Measurements from ENCODE around the gene SENP1. TPM values are rescaled to one million over a fixed set of nuclear protein-coding genes. Genes with fewer than 3 reads are reported as not detected.

The SENP1 gene
- total and polyA plus RNA-seq, 12 donors = 2.1 to 10.7 (median 8.5) TPM

GRCh38 chr12:48031135-48031960 is 74.5 kb downstream of the SENP1 start:
- H3K9me3 ChIP-seq = no peaks in the 10 kb centered on the region
- H3K27ac ChIP-seq = no peak overlapping the region
- WGBS, 2 donors = 92 to 93% methylated on average over 12 of the region's 12 CpGs
- ATAC-seq (no peak), DNase-seq (no peak)
- H3K27me3 ChIP-seq = peaks cover 0 to 10% (median 0%) of the 10 kb centered on the region in 7 donors
- no peaks in the 10 kb centered on the region for H3K36me3 ChIP-seq
- TF ChIP-seq, protein P1, sequence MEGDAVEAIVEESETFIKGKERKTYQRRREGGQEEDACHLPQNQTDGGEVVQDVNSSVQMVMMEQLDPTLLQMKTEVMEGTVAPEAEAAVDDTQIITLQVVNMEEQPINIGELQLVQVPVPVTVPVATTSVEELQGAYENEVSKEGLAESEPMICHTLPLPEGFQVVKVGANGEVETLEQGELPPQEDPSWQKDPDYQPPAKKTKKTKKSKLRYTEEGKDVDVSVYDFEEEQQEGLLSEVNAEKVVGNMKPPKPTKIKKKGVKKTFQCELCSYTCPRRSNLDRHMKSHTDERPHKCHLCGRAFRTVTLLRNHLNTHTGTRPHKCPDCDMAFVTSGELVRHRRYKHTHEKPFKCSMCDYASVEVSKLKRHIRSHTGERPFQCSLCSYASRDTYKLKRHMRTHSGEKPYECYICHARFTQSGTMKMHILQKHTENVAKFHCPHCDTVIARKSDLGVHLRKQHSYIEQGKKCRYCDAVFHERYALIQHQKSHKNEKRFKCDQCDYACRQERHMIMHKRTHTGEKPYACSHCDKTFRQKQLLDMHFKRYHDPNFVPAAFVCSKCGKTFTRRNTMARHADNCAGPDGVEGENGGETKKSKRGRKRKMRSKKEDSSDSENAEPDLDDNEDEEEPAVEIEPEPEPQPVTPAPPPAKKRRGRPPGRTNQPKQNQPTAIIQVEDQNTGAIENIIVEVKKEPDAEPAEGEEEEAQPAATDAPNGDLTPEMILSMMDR (IDR thresholded peaks at IDR 0.05) = no peak
- intact Hi-C loops (cut with DNase I) = no loop called here
- H3K4me3 ChIP-seq = no peak overlapping the region
- peaks cover 0 to 5% (median 0%) of the 10 kb centered on the region in 9 donors for H3K4me1 ChIP-seq

DNA sequence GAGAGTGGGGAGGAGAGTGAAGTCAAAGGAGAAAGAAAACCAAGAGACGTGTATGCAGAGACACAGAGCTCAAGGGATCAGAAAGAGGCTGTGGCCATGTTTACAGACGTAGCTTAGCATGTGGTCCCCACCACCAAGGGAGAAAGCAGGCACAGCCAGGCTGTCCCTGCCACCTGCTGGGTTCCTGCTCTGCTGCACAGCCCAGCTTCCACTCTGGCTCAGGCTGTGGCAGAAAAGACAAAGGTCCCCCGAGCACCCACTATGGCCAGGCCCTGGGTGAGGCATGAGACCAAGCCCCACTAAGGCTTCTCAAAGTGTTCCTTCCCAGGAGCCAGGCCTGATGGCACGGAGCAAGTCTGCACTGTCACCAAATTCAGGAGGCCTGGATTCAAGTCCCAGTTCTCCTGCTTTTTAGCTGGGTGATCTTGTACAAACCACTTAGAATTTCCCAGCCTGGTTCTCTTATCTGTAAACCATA is 75.7 kb downstream of the SENP1 start:
- 71 to 76% methylated on average over 4 of the region's 4 CpGs for WGBS, 2 donors
- Histone ChIP-seq H3K27me3 (peaks cover 0 to 10% (median 0%) of the 10 kb centered on the region in 7 donors), H3K4me3 (no peak overlapping the region), H3K4me1 (peaks cover 0 to 5% (median 0%) of the 10 kb centered on the region in 9 donors), H3K36me3 (no peaks in the 10 kb centered on the region), H3K27ac (no peak overlapping the region), H3K9me3 (no peaks in the 10 kb centered on the region)
- ATAC-seq = peak in 4 of 8 donors; percentile 27 to 38 (median 33)
- intact Hi-C loops (cut with DNase I) = no loop called here
- TF ChIP-seq, protein P1 (IDR thresholded peaks at IDR 0.05) = peak in 2 of 9 donors; percentile 13 to 19
- DNase-seq = no peak

DNA sequence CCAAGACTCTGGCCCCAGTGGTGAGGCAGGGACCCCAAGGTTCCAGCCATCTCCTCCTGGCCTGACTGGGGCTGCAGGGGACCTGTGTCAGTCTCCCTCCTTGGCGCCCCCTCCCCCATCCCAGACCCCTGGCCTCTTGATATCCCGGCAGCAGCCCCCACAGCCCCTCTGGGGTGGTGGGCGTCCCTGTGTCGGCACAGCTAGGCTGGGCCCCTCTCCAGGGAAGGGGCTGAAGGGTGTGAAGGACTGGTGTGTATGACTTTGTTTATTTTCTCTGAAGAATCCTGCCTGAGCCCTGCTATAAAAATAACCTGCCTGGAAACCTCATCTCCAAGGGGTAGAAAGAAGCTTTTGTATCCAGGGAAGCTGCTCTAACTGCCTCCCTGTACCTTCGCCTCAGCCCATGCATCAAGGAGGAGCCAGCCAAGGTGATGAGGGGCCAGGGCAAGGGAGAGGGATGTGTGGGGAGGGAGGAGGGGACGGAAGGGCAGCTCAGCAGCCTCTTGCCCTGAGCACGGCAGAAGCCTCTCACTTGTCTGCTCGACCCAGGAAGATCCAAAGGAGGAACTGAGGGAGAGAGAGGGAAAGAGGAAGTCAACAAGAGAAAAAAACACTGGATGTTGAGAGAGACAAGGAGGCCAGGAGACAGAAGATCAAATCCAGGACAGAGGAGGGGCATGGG is 76.2 kb downstream of the SENP1 start:
- peaks cover 0 to 10% (median 0%) of the 10 kb centered on the region in 7 donors for H3K27me3 ChIP-seq
- H3K36me3 ChIP-seq = no peaks in the 10 kb centered on the region
- H3K9me3 ChIP-seq = no peaks in the 10 kb centered on the region
- TF ChIP-seq, protein P1 (IDR thresholded peaks at IDR 0.05) = no peak
- no peak overlapping the region for H3K4me3 ChIP-seq
- H3K27ac ChIP-seq = no peak overlapping the region
- intact Hi-C loops (cut with DNase I) = no loop called here
- peaks cover 0 to 5% (median 0%) of the 10 kb centered on the region in 9 donors for H3K4me1 ChIP-seq
- WGBS, 2 donors = 66 to 69% methylated on average over 8 of the region's 8 CpGs
- ATAC-seq (peak in 1 of 8 donors; percentile 23), DNase-seq (no peak)

All from heart right ventricle (tissue), 16 donors.